GM12891 (cell line): Measurements from ENCODE around the gene GPR160.

Source experiments
- POLR2A ChIP-seq: IDR thresholded peaks from 2 replicates; pipeline ENCODE4 v1.6.1; 2011; ENCODE audit warnings: low read depth, low read length, control low read depth
- POLR2AphosphoS5 ChIP-seq: IDR thresholded peaks from 2 replicates; pipeline ENCODE4 v1.6.1; 2011; ENCODE audit warnings: low read depth, low read length, control low read depth
- TAF1 ChIP-seq: IDR thresholded peaks from 2 replicates; pipeline ENCODE4 v1.6.1; 2011; ENCODE audit warnings: low read depth, low read length, control low read depth

- TF ChIP-seq POLR2A (no peak), POLR2AphosphoS5 (no peak), TAF1 (no peak)
Observed at GRCh38 chr3:170100944-170101343, 63.1 kb downstream of the GPR160 start.
